ENCODE measurements around the gene ZNF410. TPM values are rescaled to one million over a fixed set of nuclear protein-coding genes. Genes with fewer than 3 reads are reported as not detected.
"Not testable (repeated sequence)": the region's sequence is repeated elsewhere in the genome, so short reads cannot be mapped to it uniquely, and the experiment has no call there.

ZNF410 gene
- total RNA-seq, 1 experiment from 2014 or later = 46.8 TPM

- intact Hi-C loops (cut with micrococcal nuclease) = no loop called here
- no TSS peak for BruUV-seq (replicated peaks)
- H4K20me1 ChIP-seq (ENCODE audit: low read length) = peaks cover 28% of the 10 kb centered on the region
- DNase-seq = peak; percentile 5
- H3K36me3 ChIP-seq (ENCODE audit: low read depth, low read length) = peaks cover 14% of the 10 kb centered on the region
- no peaks in the 10 kb centered on the region for H3K9me3 ChIP-seq (ENCODE audit: low read length)
- ChIA-PET CTCF (no interaction called here), POLR2A (ENCODE audit: unreplicated experiment) (no interaction called here)
- no peaks in the 10 kb centered on the region for H3K27me3 ChIP-seq (ENCODE audit: low read length)
- no peak overlapping the region for H3K27ac ChIP-seq (ENCODE audit: low read length)
- H3K4me3 ChIP-seq (ENCODE audit: low read length) = peak overlapping the region; percentile 83
- H3K4me1 ChIP-seq (ENCODE audit: insufficient read depth, low read length) = peaks cover 14% of the 10 kb centered on the region
- no peaks in the 10 kb centered on the region for H3K9me2 ChIP-seq (replicated peaks; ENCODE audit: low read length)
- no peak overlapping the region for H2AFZ ChIP-seq (ENCODE audit: low read length)
- no peak for ATAC-seq
- peaks cover 83% of the 10 kb centered on the region for H3K79me2 ChIP-seq (ENCODE audit: low read length)
- no peaks in the 10 kb centered on the region for H3F3A ChIP-seq (ENCODE audit: low read length, unreplicated experiment)
- TF ChIP-seq, protein P1, sequence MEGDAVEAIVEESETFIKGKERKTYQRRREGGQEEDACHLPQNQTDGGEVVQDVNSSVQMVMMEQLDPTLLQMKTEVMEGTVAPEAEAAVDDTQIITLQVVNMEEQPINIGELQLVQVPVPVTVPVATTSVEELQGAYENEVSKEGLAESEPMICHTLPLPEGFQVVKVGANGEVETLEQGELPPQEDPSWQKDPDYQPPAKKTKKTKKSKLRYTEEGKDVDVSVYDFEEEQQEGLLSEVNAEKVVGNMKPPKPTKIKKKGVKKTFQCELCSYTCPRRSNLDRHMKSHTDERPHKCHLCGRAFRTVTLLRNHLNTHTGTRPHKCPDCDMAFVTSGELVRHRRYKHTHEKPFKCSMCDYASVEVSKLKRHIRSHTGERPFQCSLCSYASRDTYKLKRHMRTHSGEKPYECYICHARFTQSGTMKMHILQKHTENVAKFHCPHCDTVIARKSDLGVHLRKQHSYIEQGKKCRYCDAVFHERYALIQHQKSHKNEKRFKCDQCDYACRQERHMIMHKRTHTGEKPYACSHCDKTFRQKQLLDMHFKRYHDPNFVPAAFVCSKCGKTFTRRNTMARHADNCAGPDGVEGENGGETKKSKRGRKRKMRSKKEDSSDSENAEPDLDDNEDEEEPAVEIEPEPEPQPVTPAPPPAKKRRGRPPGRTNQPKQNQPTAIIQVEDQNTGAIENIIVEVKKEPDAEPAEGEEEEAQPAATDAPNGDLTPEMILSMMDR (conservative IDR thresholded peaks at IDR 0.05; ENCODE audit: low read depth, low read length) = no peak
- TF ChIP-seq EZH2 (IDR thresholded peaks at IDR 0.05; ENCODE audit: low read length, unreplicated experiment) (no peak), EZH2phosphoT487 (IDR thresholded peaks at IDR 0.05; ENCODE audit: borderline replicate concordance, low read length) (no peak)
- no peak overlapping the region for H3K9ac ChIP-seq (ENCODE audit: low read length)
- H3K4me2 ChIP-seq (ENCODE audit: low read length) = peak overlapping the region; percentile 79
These were observed 2.3 kb downstream of the ZNF410 start for GRCh38 chr14:73888971-73889370.

DNA sequence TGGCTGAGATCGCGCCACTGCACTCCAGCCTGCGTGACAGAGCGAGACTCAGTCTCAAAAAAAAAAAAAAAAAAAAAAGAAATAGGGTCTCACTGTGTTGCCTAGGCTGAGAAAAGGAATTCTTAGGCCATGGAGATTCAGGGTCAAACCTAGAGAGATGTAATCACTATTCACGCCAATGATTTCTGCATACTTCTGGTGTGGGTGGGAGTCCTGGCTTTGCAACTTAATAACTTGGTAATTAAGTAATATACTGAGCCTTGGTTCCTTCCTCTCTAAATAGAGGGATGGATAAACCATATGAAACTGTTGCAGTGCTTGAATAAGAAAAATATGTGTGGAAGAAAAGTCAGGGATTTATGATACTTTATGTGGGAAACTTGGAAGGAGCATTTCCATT is 2.7 kb downstream of the ZNF410 start:
- ATAC-seq (no peak), DNase-seq (no peak)
- Histone ChIP-seq H3K79me2 (ENCODE audit: low read length) (peaks cover 84% of the 10 kb centered on the region), H3F3A (ENCODE audit: low read length, unreplicated experiment) (no peaks in the 10 kb centered on the region), H3K4me1 (ENCODE audit: insufficient read depth, low read length) (peaks cover 14% of the 10 kb centered on the region), H3K9ac (ENCODE audit: low read length) (no peak overlapping the region), H3K4me2 (ENCODE audit: low read length) (peak overlapping the region; percentile 79; the same call in 1 of the 2 replicates), H2AFZ (ENCODE audit: low read length) (no peak overlapping the region), H3K9me2 (replicated peaks; ENCODE audit: low read length) (no peaks in the 10 kb centered on the region), H4K20me1 (ENCODE audit: low read length) (peaks cover 28% of the 10 kb centered on the region), H3K4me3 (ENCODE audit: low read length) (peak overlapping the region; percentile 83; the same call in 1 of the 2 replicates), H3K9me3 (ENCODE audit: low read length) (no peaks in the 10 kb centered on the region), H3K36me3 (ENCODE audit: low read depth, low read length) (peaks cover 16% of the 10 kb centered on the region), H3K27ac (ENCODE audit: low read length) (no peak overlapping the region), H3K27me3 (ENCODE audit: low read length) (no peaks in the 10 kb centered on the region)
- TF ChIP-seq EZH2phosphoT487 (IDR thresholded peaks at IDR 0.05; ENCODE audit: borderline replicate concordance, low read length) = no peak
- TF ChIP-seq EZH2 (IDR thresholded peaks at IDR 0.05; ENCODE audit: low read length, unreplicated experiment) = no peak
- TF ChIP-seq, protein P1 (conservative IDR thresholded peaks at IDR 0.05; ENCODE audit: low read depth, low read length) = no peak
- ChIA-PET CTCF (no interaction called here), POLR2A (ENCODE audit: unreplicated experiment) (no interaction called here)
- BruUV-seq (replicated peaks) = no TSS peak
- intact Hi-C loops (cut with micrococcal nuclease) = no loop called here

GRCh38 chr14:73894180-73894687 is 7.6 kb downstream of the ZNF410 start:
- Histone ChIP-seq H4K20me1 (ENCODE audit: low read length) (peaks cover 17% of the 10 kb centered on the region), H3K79me2 (ENCODE audit: low read length) (peaks cover 45% of the 10 kb centered on the region), H3K36me3 (ENCODE audit: low read depth, low read length) (peaks cover 50% of the 10 kb centered on the region)
- H3K4me3 ChIP-seq (ENCODE audit: low read length); POLR2A ChIA-PET (ENCODE audit: unreplicated experiment); ATAC-seq; H3K9ac ChIP-seq (ENCODE audit: low read length); H3K27ac ChIP-seq (ENCODE audit: low read length); H3K9me3 ChIP-seq (ENCODE audit: low read length); H3K9me2 ChIP-seq (replicated peaks; ENCODE audit: low read length); H3K27me3 ChIP-seq (ENCODE audit: low read length); H3K4me2 ChIP-seq (ENCODE audit: low read length); H2AFZ ChIP-seq (ENCODE audit: low read length); H3F3A ChIP-seq (ENCODE audit: low read length, unreplicated experiment); H3K4me1 ChIP-seq (ENCODE audit: insufficient read depth, low read length); DNase-seq; intact Hi-C loops (cut with micrococcal nuclease); CTCF ChIA-PET; BruUV-seq (replicated peaks): not testable (repeated sequence)

Data from PC-3 (cell line).